HCEC 1CT (cell line): ENCODE data around the gene GRIK1.

Source experiments
- DNase-seq: peaks from one replicate; pipeline ENCODE4 v3.0.0-alpha.2; 2017

GRIK1 gene

GRCh38 chr21:29661672-29662442 lies 277.9 kb downstream of the GRIK1 start:
- DNase-seq: no peak

GRCh38 chr21:29660047-29660720 lies 279.6 kb downstream of the GRIK1 start:
- no peak for DNase-seq

- no peak for DNase-seq
Observed at GRCh38 chr21:29658934-29659203, 280.9 kb downstream of the GRIK1 start.

- DNase-seq: no peak
Observed at GRCh38 chr21:29658177-29658933, 281.4 kb downstream of the GRIK1 start.

GRCh38 chr21:29657240-29657989 lies 282.4 kb downstream of the GRIK1 start:
- no peak for DNase-seq

- peak; percentile 80 for DNase-seq
Observed at GRCh38 chr21:29656504-29657239, 283.1 kb downstream of the GRIK1 start.

GRCh38 chr21:29655577-29655976 lies 284.2 kb downstream of the GRIK1 start:
- no peak for DNase-seq

- no peak for DNase-seq
Observed at GRCh38 chr21:29654855-29655254, 284.9 kb downstream of the GRIK1 start.

- DNase-seq: no peak
Observed at GRCh38 chr21:29654203-29654602, 285.6 kb downstream of the GRIK1 start.

- DNase-seq: no peak
Observed at GRCh38 chr21:29650523-29651022, 289.2 kb downstream of the GRIK1 start.

GRCh38 chr21:29649406-29649814 lies 290.4 kb downstream of the GRIK1 start:
- no peak for DNase-seq

- DNase-seq: no peak
Observed at GRCh38 chr21:29648710-29649240, 291.0 kb downstream of the GRIK1 start.

- DNase-seq: no peak
Observed at GRCh38 chr21:29647353-29647781, 292.4 kb downstream of the GRIK1 start.

- DNase-seq: no peak
Observed at GRCh38 chr21:29645666-29646553, 293.9 kb downstream of the GRIK1 start.

- no peak for DNase-seq
Observed at GRCh38 chr21:29643289-29643688, 296.5 kb downstream of the GRIK1 start.

- DNase-seq: no peak
Observed at GRCh38 chr21:29642551-29643245, 297.1 kb downstream of the GRIK1 start.

- DNase-seq: no peak
Observed at GRCh38 chr21:29641635-29642550, 297.9 kb downstream of the GRIK1 start.

- DNase-seq: no peak
Observed at GRCh38 chr21:29641001-29641634, 298.7 kb downstream of the GRIK1 start.

GRCh38 chr21:29640080-29640508 lies 299.7 kb downstream of the GRIK1 start:
- no peak for DNase-seq
